H9 (cell line): ENCODE results near the gene NDUFB2. TPM values are rescaled to one million over a fixed set of nuclear protein-coding genes. Genes with fewer than 3 reads are reported as not detected.

ENCODE experiments used
- DNase-seq: peaks from one replicate; pipeline ENCODE4 v3.0.0-alpha.2; 2017
- H2AFZ ChIP-seq: one replicate; pipeline ENCODE4 v1.6.1; 2013; ENCODE audit warnings: mild to moderate bottlenecking, low read length, control low read depth, moderate library complexity
- H2AK5ac ChIP-seq: 2 replicates; pipeline ENCODE4 v1.6.1; 2013; ENCODE audit warnings: low read length, control low read depth, mixed read lengths; ENCODE audit not compliant: insufficient read length
- H2BK120ac ChIP-seq: one replicate; pipeline ENCODE4 v1.6.1; 2013; ENCODE audit warnings: low read depth, mild to moderate bottlenecking, low read length, control low read depth, inconsistent platforms; ENCODE audit not compliant: poor library complexity, severe bottlenecking
- H2BK12ac ChIP-seq: 2 replicates; pipeline ENCODE4 v1.6.1; 2013; ENCODE audit warnings: low read length, control low read depth, mixed read lengths, low read depth; ENCODE audit not compliant: insufficient read length
- H2BK15ac ChIP-seq: 2 replicates; pipeline ENCODE4 v1.6.1; 2013; ENCODE audit warnings: low read depth, low read length, control low read depth
- H2BK20ac ChIP-seq: one replicate; pipeline ENCODE4 v1.6.1; 2013; ENCODE audit warnings: low read depth, mild to moderate bottlenecking, low read length, control low read depth, inconsistent platforms; ENCODE audit not compliant: poor library complexity, severe bottlenecking
- H2BK5ac ChIP-seq: 2 replicates; pipeline ENCODE4 v1.6.1; 2013; ENCODE audit warnings: low read length, control low read depth, mixed read lengths; ENCODE audit not compliant: insufficient read length
- H3K14ac ChIP-seq: 2 replicates; pipeline ENCODE4 v1.6.1; 2013; ENCODE audit warnings: low read length, control low read depth; ENCODE audit not compliant: insufficient read depth
- H3K18ac ChIP-seq: 2 replicates; pipeline ENCODE4 v1.6.1; 2013; ENCODE audit warnings: low read depth, mild to moderate bottlenecking, mixed read lengths, low read length, control low read depth; ENCODE audit not compliant: insufficient read length
- H3K23ac ChIP-seq: 2 replicates; pipeline ENCODE4 v1.6.1; 2013; ENCODE audit warnings: low read length, control low read depth, mixed read lengths, low read depth; ENCODE audit not compliant: insufficient read length
- H3K23me2 ChIP-seq: 2 replicates; pipeline ENCODE4 v1.6.1; 2013; ENCODE audit warnings: low read depth, mild to moderate bottlenecking, mixed read lengths, low read length, control low read depth; ENCODE audit not compliant: insufficient read length, poor library complexity, severe bottlenecking
- H3K27ac ChIP-seq: 2 replicates; pipeline ENCODE4 v1.5.1; 2013; ENCODE audit warnings: low read length, control low read depth, mixed read lengths, low read depth; ENCODE audit not compliant: insufficient read length
- H3K27me3 ChIP-seq: 2 replicates; pipeline ENCODE4 v1.6.1; 2013; ENCODE audit warnings: low read length, control low read depth, inconsistent platforms; ENCODE audit not compliant: insufficient read depth
- H3K4ac ChIP-seq: 2 replicates; pipeline ENCODE4 v1.6.1; 2013; ENCODE audit warnings: low read depth, mild to moderate bottlenecking, control low read depth, inconsistent platforms, low read length, moderate library complexity
- H3K4me1 ChIP-seq: 2 replicates; pipeline ENCODE4 v1.6.1; 2013; ENCODE audit warnings: low read length, control low read depth, inconsistent platforms; ENCODE audit not compliant: insufficient read depth
- H3K4me2 ChIP-seq: 2 replicates; pipeline ENCODE4 v1.6.1; 2013; ENCODE audit warnings: low read length, control low read depth, mixed read lengths; ENCODE audit not compliant: insufficient read length, insufficient read depth
- H3K56ac ChIP-seq: 2 replicates; pipeline ENCODE4 v1.6.1; 2013; ENCODE audit warnings: low read depth, mild to moderate bottlenecking, mixed read lengths, low read length, control low read depth; ENCODE audit not compliant: insufficient read length
- H3K79me1 ChIP-seq: 2 replicates; pipeline ENCODE4 v1.6.1; 2013; ENCODE audit warnings: low read depth, mild to moderate bottlenecking, moderate library complexity, low read length, control low read depth, inconsistent platforms; ENCODE audit not compliant: insufficient read depth, poor library complexity, severe bottlenecking
- H3K79me2 ChIP-seq: 2 replicates; pipeline ENCODE4 v1.6.1; 2013; ENCODE audit warnings: low read length, control low read depth, inconsistent platforms; ENCODE audit not compliant: insufficient read depth
- H3K9ac ChIP-seq: 2 replicates; pipeline ENCODE4 v1.6.1; 2013; ENCODE audit warnings: low read length, control low read depth, mixed read lengths; ENCODE audit not compliant: insufficient read length; ENCODE audit errors: extremely low read depth
- H3K9me3 ChIP-seq: one replicate; pipeline ENCODE4 v1.6.1; 2013; ENCODE audit warnings: low read depth, low read length, inconsistent platforms; ENCODE audit not compliant: control insufficient read depth
- H3T11ph ChIP-seq: one replicate; pipeline ENCODE4 v1.6.1; 2013; ENCODE audit warnings: mild to moderate bottlenecking, low read length, control low read depth, inconsistent platforms
- H4K20me1 ChIP-seq: one replicate; pipeline ENCODE4 v1.6.1; 2013; ENCODE audit not compliant: control insufficient read depth, insufficient read length, insufficient read depth
- H4K5ac ChIP-seq: 2 replicates; pipeline ENCODE4 v1.6.1; 2013; ENCODE audit warnings: low read depth, mild to moderate bottlenecking, mixed read lengths, low read length, control low read depth; ENCODE audit not compliant: insufficient read length
- H4K8ac ChIP-seq: replicated peaks from 2 replicates; pipeline ENCODE4 v1.6.1; 2013; ENCODE audit warnings: low read length, control low read depth, mixed read lengths, low read depth; ENCODE audit not compliant: insufficient read length
- H4K91ac ChIP-seq: 2 replicates; pipeline ENCODE4 v1.6.1; 2013; ENCODE audit warnings: low read depth, mild to moderate bottlenecking, moderate library complexity, mixed read lengths, low read length, control low read depth; ENCODE audit not compliant: insufficient read length
- H3K27ac Mint-ChIP-seq, 3 experiments: 2 replicates in 2 of 3; 3 replicates in 1 of 3; pipeline ENCODE4 v1.8.0; 2020 to 2021; ENCODE audit warnings: mixed read lengths in 3 of 3, mild to moderate bottlenecking in 1 of 3, moderate library complexity in 1 of 3
- H3K27me3 Mint-ChIP-seq: 2 replicates; pipeline ENCODE4 v1.8.0; 2021; ENCODE audit warnings: low read depth, mild to moderate bottlenecking, moderate library complexity, mixed read lengths
- H3K36me3 Mint-ChIP-seq, 3 experiments: 2 replicates in 2 of 3; 3 replicates in 1 of 3; pipeline ENCODE4 v1.8.0; 2020 to 2021; ENCODE audit warnings: low read depth in 3 of 3, mixed read lengths in 3 of 3; ENCODE audit not compliant: insufficient read depth in 1 of 3
- H3K4me1 Mint-ChIP-seq, 2 experiments: 2 replicates each; pipeline ENCODE4 v1.8.0; 2020; ENCODE audit warnings: mixed read lengths in 2 of 2
- H3K4me3 Mint-ChIP-seq, 2 experiments: 2 replicates in 1 of 2; 3 replicates in 1 of 2; pipeline ENCODE4 v1.8.0; 2020 to 2021; ENCODE audit warnings: mild to moderate bottlenecking in 2 of 2, mixed read lengths in 2 of 2, moderate library complexity in 1 of 2
- H3K9me3 Mint-ChIP-seq, 2 experiments: 2 replicates in 1 of 2; 3 replicates in 1 of 2; pipeline ENCODE4 v1.8.0; 2020; ENCODE audit warnings: mild to moderate bottlenecking in 2 of 2, mixed read lengths in 2 of 2, moderate library complexity in 1 of 2
- WGBS: extraction: QIAGEN DNeasy Blood & Tissue Kit; methylation state at CpG from one replicate; pipeline ENCODE4 v1.1.7; 2013; ENCODE audit warnings: missing lambda C conversion rate, low lambda C conversion rate, mixed read lengths; ENCODE audit not compliant: insufficient read length; ENCODE audit errors: extremely low coverage; 5-methylcytosine and 5-hydroxymethylcytosine counted together
- total RNA-seq: library from RNA; stranded (reverse); gene quantifications from 2 replicates; pipeline ENCODE4 v1.2.1, GENCODE V29; 2021
- TF ChIP-seq, protein P1 (sequence below): fragments of 200-600 bp; sonication (generic); conservative IDR thresholded peaks from 3 replicates; pipeline ENCODE4 v1.8.0; 2021; ENCODE audit warnings: antibody characterized with exemption, mild to moderate bottlenecking

NDUFB2 gene
- total RNA-seq, 1 experiment from 2014 or later, result 177 TPM

DNA sequence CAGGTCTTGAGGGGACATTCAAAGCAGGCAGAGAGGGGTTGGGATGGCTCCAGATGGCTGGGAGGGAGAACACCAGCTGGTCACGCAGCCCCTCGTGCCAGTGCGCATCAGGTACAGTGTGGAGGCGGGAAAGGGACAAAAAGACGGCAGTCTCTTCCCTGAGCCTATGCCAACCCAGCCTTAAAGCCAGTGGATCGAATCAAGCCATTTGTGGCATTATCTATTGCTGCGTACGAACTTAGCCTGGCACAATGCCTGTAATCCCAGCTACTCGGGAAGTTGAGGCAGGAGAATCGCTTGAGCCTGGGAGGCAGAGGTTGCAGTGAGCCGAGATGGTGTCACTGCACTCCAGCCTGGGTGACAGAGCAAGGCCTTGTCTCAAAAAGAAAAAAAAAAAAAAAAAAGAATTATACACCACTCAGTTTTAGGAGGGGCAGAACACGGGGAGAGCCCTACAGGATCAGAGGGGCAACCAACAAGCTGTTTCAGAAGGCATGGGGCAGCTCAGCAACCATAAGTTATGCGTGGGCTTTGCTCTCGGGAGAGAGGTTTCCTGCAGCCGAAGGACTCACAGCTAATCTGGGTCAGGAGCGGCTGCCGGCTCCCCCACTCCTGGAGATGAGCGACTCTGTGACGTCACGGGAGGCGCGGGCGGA, 356 bp upstream of the NDUFB2 start:
- no peaks in the 10 kb centered on the region for H3K4me1 ChIP-seq
- H3K27ac Mint-ChIP-seq, result peak overlapping the region; percentile 97 to 99 (median 99)
- H3K14ac ChIP-seq, result no peak overlapping the region
- peak overlapping the region; percentile 12 for H3K9ac ChIP-seq
- no peak overlapping the region for H3K4ac ChIP-seq
- H3K56ac ChIP-seq, result no peak overlapping the region
- no peak overlapping the region for H4K8ac ChIP-seq
- H3K27me3 Mint-ChIP-seq, result no peaks in the 10 kb centered on the region; the same call in 1 of the 2 replicates
- peaks cover 7% of the 10 kb centered on the region; the same call in 1 of the 2 replicates for H3K79me2 ChIP-seq
- H2AFZ ChIP-seq, result no peak overlapping the region
- H4K5ac ChIP-seq, result no peak overlapping the region
- H3K9me3 Mint-ChIP-seq, result no peaks in the 10 kb centered on the region
- H4K20me1 ChIP-seq, result no peaks in the 10 kb centered on the region
- H3K27ac ChIP-seq, result no peak overlapping the region
- DNase-seq, result peak; percentile 95
- peaks cover 0 to 3% (median 3%) of the 10 kb centered on the region in 3 experiments; a peak in 5 of 7 replicates for H3K36me3 Mint-ChIP-seq
- no peak overlapping the region for H2AK5ac ChIP-seq
- peak overlapping the region; percentile 97 to 98 for H3K4me3 Mint-ChIP-seq
- no peak overlapping the region for H2BK15ac ChIP-seq
- no peak overlapping the region for H4K91ac ChIP-seq
- no peaks in the 10 kb centered on the region for H3K27me3 ChIP-seq
- no peak overlapping the region for H2BK5ac ChIP-seq
- H2BK12ac ChIP-seq, result peak overlapping the region; percentile 3
- H2BK20ac ChIP-seq, result no peak overlapping the region
- no peak overlapping the region for H3T11ph ChIP-seq
- H3K23ac ChIP-seq, result no peak overlapping the region
- H3K9me3 ChIP-seq, result no peaks in the 10 kb centered on the region
- no CpG with 5 or more reads among the region's 23 CpGs for WGBS
- TF ChIP-seq, protein P1, sequence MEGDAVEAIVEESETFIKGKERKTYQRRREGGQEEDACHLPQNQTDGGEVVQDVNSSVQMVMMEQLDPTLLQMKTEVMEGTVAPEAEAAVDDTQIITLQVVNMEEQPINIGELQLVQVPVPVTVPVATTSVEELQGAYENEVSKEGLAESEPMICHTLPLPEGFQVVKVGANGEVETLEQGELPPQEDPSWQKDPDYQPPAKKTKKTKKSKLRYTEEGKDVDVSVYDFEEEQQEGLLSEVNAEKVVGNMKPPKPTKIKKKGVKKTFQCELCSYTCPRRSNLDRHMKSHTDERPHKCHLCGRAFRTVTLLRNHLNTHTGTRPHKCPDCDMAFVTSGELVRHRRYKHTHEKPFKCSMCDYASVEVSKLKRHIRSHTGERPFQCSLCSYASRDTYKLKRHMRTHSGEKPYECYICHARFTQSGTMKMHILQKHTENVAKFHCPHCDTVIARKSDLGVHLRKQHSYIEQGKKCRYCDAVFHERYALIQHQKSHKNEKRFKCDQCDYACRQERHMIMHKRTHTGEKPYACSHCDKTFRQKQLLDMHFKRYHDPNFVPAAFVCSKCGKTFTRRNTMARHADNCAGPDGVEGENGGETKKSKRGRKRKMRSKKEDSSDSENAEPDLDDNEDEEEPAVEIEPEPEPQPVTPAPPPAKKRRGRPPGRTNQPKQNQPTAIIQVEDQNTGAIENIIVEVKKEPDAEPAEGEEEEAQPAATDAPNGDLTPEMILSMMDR, result no peak
- peaks cover 4% of the 10 kb centered on the region for H3K79me1 ChIP-seq
- H3K4me1 Mint-ChIP-seq, result peaks cover 15 to 17% of the 10 kb centered on the region in 2 experiments
- H2BK120ac ChIP-seq, result no peak overlapping the region
- peak overlapping the region; percentile 63 for H3K4me2 ChIP-seq
- H3K23me2 ChIP-seq, result peaks cover 5% of the 10 kb centered on the region
- no peak overlapping the region for H3K18ac ChIP-seq
